MV-4-11 (cell line): ENCODE results near the gene PIPOX.

Experiments used
- DNase-seq: peaks from one replicate; lab custom pipeline; 2025; lab: John Stamatoyannopoulos, UW

PIPOX gene

GRCh38 chr17:29042679-29043538 lies at the start of gene PIPOX:
Gene PIPOX (plus strand): TSS chr17:29043141. CDS start chr17:29043226, 85 bp downstream.
- peak; percentile 99 for DNase-seq

GRCh38 chr17:28993645-28994426 lies 49.1 kb upstream of the PIPOX start:
- DNase-seq: no peak

GRCh38 chr17:28996554-28997096 lies 46.3 kb upstream of the PIPOX start:
- no peak for DNase-seq

GRCh38 chr17:28997806-28998205 lies 45.1 kb upstream of the PIPOX start:
- no peak for DNase-seq

DNA sequence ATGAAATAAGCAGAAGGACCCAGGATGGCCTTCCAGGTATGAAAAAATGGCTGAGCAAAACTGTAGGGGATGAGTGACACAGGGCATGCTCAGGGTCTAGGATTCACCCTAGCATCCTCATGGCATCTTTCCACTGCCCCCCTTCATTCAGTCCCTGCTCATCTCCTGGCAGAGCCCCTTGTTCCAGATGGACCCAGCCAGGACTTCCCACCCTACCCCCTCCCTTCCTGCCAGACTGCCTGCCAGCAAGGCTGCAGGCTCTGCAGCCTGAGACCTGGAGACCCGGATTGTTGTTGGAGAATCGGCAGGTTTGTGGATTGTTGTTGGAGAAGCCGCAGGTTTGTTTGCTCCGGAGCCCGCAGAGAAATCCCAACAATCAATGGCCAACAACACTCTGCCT lies 43.7 kb upstream of the PIPOX start:
- DNase-seq: no peak

DNA sequence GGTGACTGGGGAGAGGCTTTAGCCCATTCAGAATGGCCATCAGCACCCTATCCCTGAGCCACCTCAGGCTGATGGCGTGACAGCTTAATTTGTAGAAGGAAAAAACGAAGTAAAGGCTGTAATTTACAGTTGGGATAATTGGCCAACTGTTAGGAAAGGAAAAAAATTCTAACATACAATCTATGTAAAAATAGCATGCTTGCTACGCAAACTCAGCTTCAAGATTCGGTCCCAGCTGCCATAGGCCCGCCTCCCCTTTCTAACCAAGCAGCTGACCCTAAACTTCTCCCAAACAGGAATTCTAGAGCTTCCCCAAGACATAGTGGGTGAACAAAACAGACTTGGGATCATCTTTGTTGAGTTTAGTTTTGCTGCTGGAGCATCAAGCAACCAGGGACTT lies 42.0 kb upstream of the PIPOX start:
- no peak for DNase-seq

GRCh38 chr17:29002811-29003210 lies 40.1 kb upstream of the PIPOX start:
- DNase-seq: no peak

DNA sequence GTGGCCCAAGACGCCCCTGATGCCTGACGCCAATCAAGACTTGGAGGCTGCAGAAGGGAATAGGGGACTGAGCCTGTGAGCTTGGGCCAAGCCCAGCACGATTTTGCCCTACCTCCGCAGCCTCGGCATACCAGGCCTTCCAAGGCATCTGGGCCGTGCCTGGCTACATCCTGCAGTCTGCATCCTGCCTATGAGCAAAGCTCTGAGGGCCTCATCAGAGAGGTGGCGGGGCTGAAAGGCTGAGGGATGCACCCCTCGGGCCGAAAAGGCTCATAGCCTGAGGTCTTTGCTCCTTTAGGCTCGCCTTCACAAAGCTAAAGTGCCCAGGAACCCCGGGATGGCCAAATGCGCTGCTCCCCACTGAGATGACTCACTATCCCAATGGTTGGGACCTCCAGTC lies 39.7 kb upstream of the PIPOX start:
- DNase-seq: no peak

DNA sequence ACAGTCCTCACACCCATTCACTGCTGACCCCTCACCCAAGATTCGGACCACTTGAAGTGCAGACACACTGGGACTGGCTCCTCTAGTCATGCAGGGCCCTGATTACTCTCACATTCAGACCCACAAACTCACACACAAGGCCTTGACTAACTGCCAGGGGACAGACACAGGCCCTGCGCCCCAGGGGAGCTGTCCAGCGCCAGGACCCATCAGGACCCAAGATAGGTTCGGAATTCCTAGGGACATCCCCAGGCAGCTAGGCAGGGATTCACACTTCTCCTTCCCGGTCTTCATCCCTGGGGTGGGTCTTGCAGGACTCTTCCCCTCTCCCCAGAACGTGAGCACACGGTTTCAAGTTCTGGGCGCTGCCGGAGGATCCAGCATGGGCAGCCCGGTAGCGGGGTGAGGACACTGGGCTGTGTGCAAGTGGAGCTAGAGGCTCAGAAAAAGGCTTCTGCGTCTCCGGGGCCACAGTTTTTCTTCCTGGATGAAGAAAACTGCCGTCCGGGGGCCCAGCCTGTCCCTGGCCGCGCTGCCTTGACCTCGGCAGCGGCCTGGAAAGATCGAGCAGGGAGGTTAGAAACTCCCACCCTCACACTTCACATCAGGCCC lies 38.8 kb upstream of the PIPOX start:
- DNase-seq: no peak

GRCh38 chr17:29005936-29006511 lies 36.9 kb upstream of the PIPOX start, which contains the start of gene SEZ6:
Gene SEZ6 (minus strand): TSS chr17:29006033. CDS start chr17:29005869, 164 bp downstream.
- DNase-seq: peak; percentile 24

DNA sequence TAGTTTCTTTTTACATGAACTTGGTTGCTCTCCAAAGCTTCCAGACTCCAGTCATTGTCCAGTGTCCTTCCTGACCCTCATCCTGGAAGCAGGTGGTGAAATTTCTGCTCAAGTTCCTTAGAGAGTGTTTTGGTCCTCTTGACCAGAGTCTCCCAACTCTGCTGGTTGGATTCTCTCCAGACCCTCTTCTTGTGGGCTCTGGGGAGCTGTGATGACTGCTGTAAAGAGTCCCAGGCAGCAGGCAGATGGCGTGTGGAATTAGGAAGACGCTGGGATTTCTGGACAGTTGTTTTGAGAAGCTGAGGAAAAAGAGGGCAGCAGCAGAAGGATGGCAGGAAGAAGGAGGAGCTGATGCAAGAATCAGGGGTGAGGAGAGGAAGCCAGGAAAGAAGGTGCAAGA lies 35.5 kb upstream of the PIPOX start:
- no peak for DNase-seq

GRCh38 chr17:29007860-29008455 lies 35.0 kb upstream of the PIPOX start:
- DNase-seq: no peak

DNA sequence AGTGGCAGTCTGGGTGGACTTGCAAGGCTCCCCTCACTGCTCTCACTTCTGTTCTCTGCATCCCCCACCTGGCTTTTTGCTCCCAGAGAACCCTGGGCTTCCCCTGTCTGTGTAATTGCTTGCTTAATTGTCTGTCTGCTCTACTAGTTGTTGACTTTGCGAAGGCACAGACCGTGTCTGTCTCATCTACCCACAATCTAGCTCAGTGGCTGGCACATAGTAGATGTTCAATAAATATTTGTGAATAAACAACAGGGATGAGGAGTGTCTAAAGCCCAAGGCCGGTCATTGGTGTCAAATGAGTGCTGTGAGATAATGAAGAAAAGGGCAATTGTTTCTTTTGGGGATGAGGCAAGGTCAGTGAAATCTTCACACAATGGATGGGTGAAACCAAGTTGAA lies 34.4 kb upstream of the PIPOX start:
- DNase-seq: no peak

DNA sequence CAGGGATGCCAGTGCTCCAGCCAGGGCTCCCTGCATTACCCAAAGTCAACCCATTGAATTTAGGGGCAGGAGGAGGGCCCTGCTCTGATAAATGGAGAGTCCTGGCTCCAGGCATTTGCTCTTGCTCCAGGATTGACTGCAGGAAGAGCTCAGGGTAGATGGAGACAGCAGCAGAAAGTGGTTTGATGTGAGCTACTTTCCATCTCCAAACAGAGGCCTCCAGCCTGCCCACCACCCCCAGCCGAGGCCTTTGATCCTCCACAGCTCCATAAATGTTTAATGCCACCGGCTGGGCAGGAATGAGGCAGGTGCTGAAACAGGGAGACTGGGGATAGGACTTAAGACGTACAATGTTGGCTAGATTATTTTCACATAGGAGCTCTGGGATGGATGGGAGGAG lies 32.8 kb upstream of the PIPOX start:
- DNase-seq: no peak

GRCh38 chr17:29010586-29010985 lies 32.4 kb upstream of the PIPOX start:
- no peak for DNase-seq

DNA sequence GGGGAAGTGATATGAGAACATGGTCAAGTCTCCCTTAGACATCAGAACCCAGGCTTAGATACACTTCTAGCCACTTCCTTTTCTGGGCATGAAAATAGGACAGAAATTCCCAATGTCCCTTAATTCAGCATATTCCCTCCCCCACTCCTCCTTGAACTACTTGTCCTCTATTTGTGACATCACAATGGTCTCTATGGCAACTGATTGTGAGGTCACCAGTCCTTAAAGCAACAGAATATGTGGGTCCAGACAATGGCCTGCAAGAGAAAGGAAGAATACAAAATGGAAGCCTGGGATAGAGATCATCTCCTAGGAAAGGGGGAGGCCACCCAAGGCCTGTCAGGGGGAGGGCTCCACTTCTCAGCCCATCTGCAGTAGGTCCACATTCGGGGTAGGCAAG lies 30.4 kb upstream of the PIPOX start:
- peak; percentile 16 for DNase-seq

- DNase-seq: no peak
Observed at GRCh38 chr17:29014716-29015115, 28.2 kb upstream of the PIPOX start.

DNA sequence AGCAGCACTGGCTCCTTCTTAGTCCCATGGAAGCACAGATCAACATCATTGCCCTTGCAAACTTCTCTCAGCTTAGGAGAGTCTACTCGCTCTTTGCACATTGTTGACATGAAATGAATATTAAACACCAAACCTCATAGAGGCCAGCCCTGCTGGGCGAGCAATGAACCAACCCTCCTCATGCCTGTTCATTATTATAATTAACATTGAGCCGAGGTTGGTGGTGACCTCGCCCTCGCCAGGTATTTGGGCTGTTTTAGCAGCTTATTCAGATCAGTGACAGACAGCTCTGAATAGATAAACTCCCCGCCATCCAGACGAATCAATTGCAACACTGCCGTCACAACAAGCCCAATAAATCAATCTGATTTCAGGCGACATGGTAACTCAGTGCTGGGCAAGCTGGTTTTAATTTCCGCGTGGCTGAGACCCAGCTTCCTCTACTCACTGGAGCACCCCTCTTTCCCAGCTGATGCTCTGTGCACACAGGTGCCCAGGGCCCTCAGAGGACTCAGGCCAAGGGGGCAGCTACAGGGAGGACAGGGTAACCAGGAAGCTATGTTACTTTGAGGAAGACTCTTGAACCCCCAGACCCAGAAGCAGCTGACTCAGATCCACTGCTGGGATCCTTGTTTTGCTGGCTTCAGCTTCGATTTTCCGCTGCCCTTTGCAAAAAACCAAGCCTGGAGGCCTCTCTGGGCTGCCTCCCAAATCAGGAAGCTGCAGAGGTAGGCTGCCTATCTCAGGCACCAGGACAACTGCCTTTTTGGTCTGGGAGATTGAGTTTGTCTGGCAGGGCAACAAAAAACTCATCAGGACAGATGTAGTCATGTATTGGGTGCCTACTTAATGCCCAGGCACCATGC lies 26.4 kb upstream of the PIPOX start:
- DNase-seq: no peak

- peak; percentile 52 for DNase-seq
Observed at GRCh38 chr17:29018788-29019474, 24.0 kb upstream of the PIPOX start.
